Measurements from ENCODE around the gene CNIH2. TPM values are rescaled to one million over a fixed set of nuclear protein-coding genes. Genes with fewer than 3 reads are reported as not detected.

CNIH2 gene
- total and polyA plus RNA-seq, 2 donors (not counting 1 experiment from before 2014, with no cell fraction given): 0.92 to 2.0 TPM

GRCh38 chr11:66288671-66289547, 10.9 kb downstream of the CNIH2 start, which contains the start of gene YIF1A:
Gene YIF1A (minus strand): TSS chr11:66289143. CDS start chr11:66288985, 158 bp downstream.
- DNase-seq: peak; percentile 99
- peak within 1 kb of the TSS; percentile 95 for H3K4me3 Mint-ChIP-seq
- H4K20me1 ChIP-seq (ENCODE audit: control insufficient read depth, insufficient read depth, low read length, poor library complexity, severe bottlenecking): peaks cover 26% of the 10 kb centered on the region
- H3K4me1 ChIP-seq (ENCODE audit: control insufficient read depth in 2 of 2, insufficient read depth in 2 of 2, low read length in 2 of 2): peaks cover 34 to 42% of the 10 kb centered on the region in 2 donors
- H3K9ac ChIP-seq (ENCODE audit: low read length): peak within 1 kb of the TSS; percentile 95
- peaks cover 0 to 13% of the 10 kb centered on the region in 2 experiments for H3K36me3 ChIP-seq (replicated peaks in 1 of 2; ENCODE audit: control extremely low read depth in 1 of 2, control insufficient read depth in 1 of 2, extremely low read depth in 1 of 2, insufficient read depth in 2 of 2, low read length in 1 of 2)
- H3K27me3 ChIP-seq (replicated peaks in 1 of 4; ENCODE audit: control extremely low read depth in 1 of 4, control insufficient read depth in 3 of 4, insufficient read depth in 4 of 4, low read length in 3 of 4): peaks cover 2 to 33% (median 15%) of the 10 kb centered on the region in 4 experiments
- peaks cover 37% of the 10 kb centered on the region for H3K4me1 Mint-ChIP-seq
- ChIA-PET CTCF (interaction anchor here (0.8 to 2.3 kb wide), 9 partner anchors 9 to 237 kb away, joined by 3 to 13 read pairs (median 4); partner anchors contain the start of genes RAB1B and SF3B2), POLR2A (interaction anchor here (0.5 to 1.8 kb wide), 5 partner anchors 21 to 1176 kb away, joined by 3 to 13 read pairs (median 5); partner anchors contain the start of gene RAB1B)
- ATAC-seq (ENCODE audit: low read depth): peak; percentile 93
- H3K27ac Mint-ChIP-seq: peak within 1 kb of the TSS; percentile 94
- H3K4me3 ChIP-seq (ENCODE audit: control extremely low read depth in 1 of 5, extremely low read depth in 1 of 5, insufficient read depth in 1 of 5, low read depth in 2 of 5, low read length in 4 of 5): peak within 1 kb of the TSS; percentile 53 to 92 (median 77)
- no peak for TF ChIP-seq EZH2 (IDR thresholded peaks at IDR 0.05; ENCODE audit: borderline replicate concordance, insufficient read depth, low read depth, low read length, poor library complexity, severe bottlenecking)
- TF ChIP-seq CTCF (IDR thresholded peaks at IDR 0.05): peak; percentile 21
- H3K79me2 ChIP-seq (ENCODE audit: control insufficient read depth, insufficient read depth, low read length): peaks cover 35% of the 10 kb centered on the region
- H3K9me3 Mint-ChIP-seq (ENCODE audit: insufficient read depth): no peaks in the 10 kb centered on the region
- peak within 1 kb of the TSS; percentile 83 for H2AFZ ChIP-seq (ENCODE audit: insufficient read depth, low read depth, low read length, poor library complexity, severe bottlenecking)
- peak within 1 kb of the TSS; percentile 94 for H3K4me2 ChIP-seq (replicated peaks; ENCODE audit: low read depth, low read length, poor library complexity, severe bottlenecking)
- H3K27me3 Mint-ChIP-seq: peaks cover 12% of the 10 kb centered on the region
- intact Hi-C loops (cut with micrococcal nuclease): loop anchor here (1.0 to 5.0 kb wide), 4 partner anchors 21 to 177 kb away; partner anchors contain the start of genes PELI3, RAB1B and SLC29A2
- peaks cover 0 to 4% (median 0%) of the 10 kb centered on the region in 3 donors for H3K9me3 ChIP-seq (ENCODE audit: control extremely low read depth in 1 of 3, control insufficient read depth in 2 of 3, insufficient read depth in 1 of 3, low read length in 2 of 3)
- under 1% methylated on average over 85 of the region's 87 CpGs for WGBS (ENCODE audit: insufficient coverage)
- peak within 1 kb of the TSS; percentile 65 to 88 for H3K27ac ChIP-seq (ENCODE audit: low read length in 2 of 2)
